Measurements from ENCODE around the gene MCM7.

GRCh38 chr7:100089458-100090196 is 11.6 kb downstream of the MCM7 start:
- no peak for TF ChIP-seq CTCF (conservative IDR thresholded peaks at IDR 0.05; ENCODE audit: low read length)
- no peak for TF ChIP-seq EZH2phosphoT487 (IDR thresholded peaks at IDR 0.05; ENCODE audit: borderline replicate concordance)
